ENCODE measurements around the gene DNAJA4.

The DNAJA4 gene

DNA sequence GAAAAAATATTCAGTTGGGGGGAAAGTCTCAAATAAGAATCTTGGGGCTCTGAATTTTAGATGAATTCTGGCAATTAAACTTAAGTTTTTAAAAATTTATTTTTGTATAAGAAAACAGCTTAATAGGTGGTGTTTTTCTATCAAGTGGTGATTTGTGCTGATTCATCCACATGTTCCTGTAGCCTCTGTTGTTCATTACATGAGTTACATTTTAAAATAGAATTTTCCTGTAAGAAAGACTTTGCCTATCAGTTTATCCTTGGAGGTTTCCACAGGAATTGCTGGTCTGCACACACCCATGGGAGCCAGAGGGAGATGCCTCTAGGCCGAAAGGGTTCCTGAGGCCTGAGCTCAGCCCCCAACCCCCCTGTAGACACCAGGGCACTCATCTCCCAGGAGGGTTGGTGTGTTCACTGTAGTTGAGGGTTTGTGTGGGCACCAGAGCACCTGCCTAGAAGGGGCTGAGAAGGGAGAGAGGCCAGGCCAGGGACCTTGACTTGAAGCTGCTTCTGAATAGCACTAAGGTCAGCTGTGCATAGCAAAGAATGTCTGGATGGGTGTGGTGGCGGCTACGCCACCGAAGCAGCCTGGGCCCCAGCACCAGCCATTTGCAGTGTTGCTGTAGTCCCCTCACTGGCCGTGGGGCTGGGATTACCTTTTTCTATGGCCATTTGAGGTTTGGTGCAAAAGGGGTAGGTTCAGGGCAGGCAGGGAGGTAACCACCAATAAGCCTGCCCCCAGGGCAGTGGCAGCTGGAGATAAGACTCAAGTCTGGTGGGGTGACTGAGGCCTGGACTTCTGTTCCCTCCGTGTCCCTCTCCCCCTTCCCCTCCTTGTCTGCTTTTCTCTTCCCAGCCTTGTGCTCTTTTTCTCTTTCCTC is 11.9 kb downstream of the DNAJA4 start:
- Histone ChIP-seq H3K4me3 (ENCODE audit: low read depth in 1 of 2, low read length in 2 of 2) (no peak overlapping the region), H3K36me3 (ENCODE audit: insufficient read depth, low read length) (peaks cover 17% of the 10 kb centered on the region), H3K4me2 (ENCODE audit: insufficient read depth, low read length) (no peak overlapping the region), H3K27me3 (ENCODE audit: insufficient read depth, low read length, poor library complexity) (no peaks in the 10 kb centered on the region), H3K79me2 (ENCODE audit: insufficient read depth, low read length) (no peaks in the 10 kb centered on the region), H3K27ac (ENCODE audit: low read length) (no peak overlapping the region), H3K9ac (ENCODE audit: low read depth, low read length) (no peak overlapping the region), H4K20me1 (ENCODE audit: insufficient read depth, low read length) (no peaks in the 10 kb centered on the region), H3K9me3 (ENCODE audit: insufficient read depth, low read length, severe bottlenecking) (no peaks in the 10 kb centered on the region), H2AFZ (ENCODE audit: low read depth, low read length) (no peak overlapping the region), H3K4me1 (ENCODE audit: insufficient read depth, low read length) (no peaks in the 10 kb centered on the region)
- DNase-seq (no peak), ATAC-seq (ENCODE audit: insufficient read depth, low read depth) (no peak)
- TF ChIP-seq, protein P1, sequence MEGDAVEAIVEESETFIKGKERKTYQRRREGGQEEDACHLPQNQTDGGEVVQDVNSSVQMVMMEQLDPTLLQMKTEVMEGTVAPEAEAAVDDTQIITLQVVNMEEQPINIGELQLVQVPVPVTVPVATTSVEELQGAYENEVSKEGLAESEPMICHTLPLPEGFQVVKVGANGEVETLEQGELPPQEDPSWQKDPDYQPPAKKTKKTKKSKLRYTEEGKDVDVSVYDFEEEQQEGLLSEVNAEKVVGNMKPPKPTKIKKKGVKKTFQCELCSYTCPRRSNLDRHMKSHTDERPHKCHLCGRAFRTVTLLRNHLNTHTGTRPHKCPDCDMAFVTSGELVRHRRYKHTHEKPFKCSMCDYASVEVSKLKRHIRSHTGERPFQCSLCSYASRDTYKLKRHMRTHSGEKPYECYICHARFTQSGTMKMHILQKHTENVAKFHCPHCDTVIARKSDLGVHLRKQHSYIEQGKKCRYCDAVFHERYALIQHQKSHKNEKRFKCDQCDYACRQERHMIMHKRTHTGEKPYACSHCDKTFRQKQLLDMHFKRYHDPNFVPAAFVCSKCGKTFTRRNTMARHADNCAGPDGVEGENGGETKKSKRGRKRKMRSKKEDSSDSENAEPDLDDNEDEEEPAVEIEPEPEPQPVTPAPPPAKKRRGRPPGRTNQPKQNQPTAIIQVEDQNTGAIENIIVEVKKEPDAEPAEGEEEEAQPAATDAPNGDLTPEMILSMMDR (IDR thresholded peaks at IDR 0.05; ENCODE audit: borderline replicate concordance, extremely low read depth, low read length, poor library complexity, severe bottlenecking), result no peak
- no peak for TF ChIP-seq EZH2 (IDR thresholded peaks at IDR 0.05; ENCODE audit: borderline replicate concordance, low read depth, low read length, severe bottlenecking)

DNA sequence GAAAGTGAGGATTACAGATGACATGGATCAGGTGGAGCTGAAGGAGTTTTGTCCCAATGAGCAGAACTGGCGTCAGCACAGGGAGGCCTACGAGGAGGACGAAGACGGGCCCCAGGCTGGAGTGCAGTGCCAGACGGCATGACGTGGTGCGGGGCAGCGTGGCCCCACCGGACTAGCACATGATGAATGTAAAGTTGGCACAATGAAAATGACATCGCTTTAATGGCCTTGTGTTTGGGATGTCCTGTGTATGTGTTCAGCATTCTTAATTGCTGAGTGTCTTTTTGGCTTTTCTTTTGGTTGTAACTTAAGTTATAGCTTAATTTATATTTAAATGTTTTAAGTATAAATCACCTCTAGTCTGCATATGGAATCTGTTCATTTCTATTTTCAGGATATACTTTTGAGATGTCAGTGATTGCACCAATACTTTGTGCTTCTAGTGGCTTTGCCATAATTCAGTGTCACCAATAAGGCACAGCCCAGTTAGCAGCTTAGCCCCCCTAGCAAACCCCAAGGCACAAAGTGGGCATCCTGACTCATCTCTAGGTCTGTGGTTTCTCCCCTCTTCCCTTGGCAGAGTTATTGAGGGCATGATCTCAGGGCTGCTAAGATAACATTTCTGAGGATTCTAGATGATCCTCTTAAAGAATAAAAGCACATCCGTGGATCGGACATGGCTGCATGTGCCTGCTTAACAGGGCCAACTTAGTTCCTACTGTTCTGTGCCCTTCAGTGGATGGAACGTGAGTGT is 16.1 kb downstream of the DNAJA4 start:
- Histone ChIP-seq H3K36me3 (ENCODE audit: insufficient read depth, low read length) (peaks cover 45% of the 10 kb centered on the region), H2AFZ (ENCODE audit: low read depth, low read length) (no peak overlapping the region), H3K79me2 (ENCODE audit: insufficient read depth, low read length) (no peaks in the 10 kb centered on the region), H3K4me1 (ENCODE audit: insufficient read depth, low read length) (no peaks in the 10 kb centered on the region), H3K4me3 (ENCODE audit: low read depth in 1 of 2, low read length in 2 of 2) (no peak overlapping the region), H3K27ac (ENCODE audit: low read length) (no peak overlapping the region), H3K4me2 (ENCODE audit: insufficient read depth, low read length) (no peak overlapping the region), H4K20me1 (ENCODE audit: insufficient read depth, low read length) (no peaks in the 10 kb centered on the region), H3K9ac (ENCODE audit: low read depth, low read length) (no peak overlapping the region), H3K27me3 (ENCODE audit: insufficient read depth, low read length, poor library complexity) (no peaks in the 10 kb centered on the region), H3K9me3 (ENCODE audit: insufficient read depth, low read length, severe bottlenecking) (no peaks in the 10 kb centered on the region)
- TF ChIP-seq, protein P1 (IDR thresholded peaks at IDR 0.05; ENCODE audit: borderline replicate concordance, extremely low read depth, low read length, poor library complexity, severe bottlenecking), result no peak
- TF ChIP-seq EZH2 (IDR thresholded peaks at IDR 0.05; ENCODE audit: borderline replicate concordance, low read depth, low read length, severe bottlenecking), result no peak
- DNase-seq (no peak), ATAC-seq (ENCODE audit: insufficient read depth, low read depth) (no peak)

DNA sequence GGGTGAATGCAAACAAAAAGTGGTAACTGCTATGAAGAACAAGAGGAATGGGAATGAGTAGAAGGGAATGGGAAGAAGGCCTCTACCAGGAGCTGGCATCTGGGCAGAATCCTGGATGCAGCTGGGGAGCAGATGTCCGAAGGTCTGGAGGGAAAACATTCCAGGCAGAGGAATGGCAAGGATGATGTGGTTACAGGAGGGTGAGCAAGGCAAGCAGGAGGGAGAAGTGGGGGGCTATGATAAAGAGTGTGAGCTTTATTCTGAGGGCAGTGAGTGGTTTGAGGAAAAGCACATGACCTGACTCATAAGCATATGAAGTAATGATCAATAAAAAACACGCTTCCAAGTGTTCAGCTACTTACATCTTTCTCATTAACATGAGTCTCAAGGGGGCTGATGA is 18.0 kb downstream of the DNAJA4 start:
- Histone ChIP-seq H4K20me1 (ENCODE audit: insufficient read depth, low read length) (no peaks in the 10 kb centered on the region), H3K9ac (ENCODE audit: low read depth, low read length) (no peak overlapping the region), H3K9me3 (ENCODE audit: insufficient read depth, low read length, severe bottlenecking) (no peaks in the 10 kb centered on the region), H3K4me1 (ENCODE audit: insufficient read depth, low read length) (no peaks in the 10 kb centered on the region), H3K4me2 (ENCODE audit: insufficient read depth, low read length) (no peak overlapping the region), H3K4me3 (ENCODE audit: low read depth in 1 of 2, low read length in 2 of 2) (no peak overlapping the region), H2AFZ (ENCODE audit: low read depth, low read length) (no peak overlapping the region), H3K27me3 (ENCODE audit: insufficient read depth, low read length, poor library complexity) (no peaks in the 10 kb centered on the region), H3K79me2 (ENCODE audit: insufficient read depth, low read length) (no peaks in the 10 kb centered on the region), H3K27ac (ENCODE audit: low read length) (no peak overlapping the region), H3K36me3 (ENCODE audit: insufficient read depth, low read length) (peaks cover 55% of the 10 kb centered on the region)
- no peak for TF ChIP-seq EZH2 (IDR thresholded peaks at IDR 0.05; ENCODE audit: borderline replicate concordance, low read depth, low read length, severe bottlenecking)
- TF ChIP-seq, protein P1 (IDR thresholded peaks at IDR 0.05; ENCODE audit: borderline replicate concordance, extremely low read depth, low read length, poor library complexity, severe bottlenecking), result no peak
- no peak for DNase-seq
- ATAC-seq (ENCODE audit: insufficient read depth, low read depth), result no peak

Data from DND-41 (cell line).